ENCODE measurements around the gene TRAP1.
A peak's percentile ranks its signal among the peaks of the same experiment; 100 is the strongest.
"Not testable (repeated sequence)": the region's sequence is repeated elsewhere in the genome, so short reads cannot be mapped to it uniquely, and the experiment has no call there.

Gene TRAP1

GRCh38 chr16:3736116-3736515, 18.8 kb upstream of the TRAP1 start:
- ATAC-seq: no peak
- no peak for DNase-seq

DNA sequence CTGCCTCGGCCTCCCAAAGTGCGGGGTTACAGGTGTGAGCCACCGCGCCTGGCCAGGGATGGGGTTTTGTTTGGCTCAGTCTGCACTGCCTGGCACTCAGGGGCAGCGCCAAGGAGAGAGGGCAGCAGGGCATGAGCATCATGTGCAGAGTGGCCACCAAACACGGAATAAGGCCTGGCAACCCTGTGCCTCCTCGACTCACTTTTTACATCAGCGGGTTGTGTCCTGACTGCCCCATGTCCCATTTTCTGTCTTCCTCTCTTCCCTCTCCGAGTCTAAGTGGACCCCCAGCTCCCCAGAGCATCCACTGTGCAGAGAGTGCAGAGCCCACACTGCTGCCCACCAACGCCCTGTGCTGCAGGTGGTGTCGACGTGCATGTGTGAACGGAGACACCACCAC, 18.2 kb upstream of the TRAP1 start:
- no peak for ATAC-seq

DNA sequence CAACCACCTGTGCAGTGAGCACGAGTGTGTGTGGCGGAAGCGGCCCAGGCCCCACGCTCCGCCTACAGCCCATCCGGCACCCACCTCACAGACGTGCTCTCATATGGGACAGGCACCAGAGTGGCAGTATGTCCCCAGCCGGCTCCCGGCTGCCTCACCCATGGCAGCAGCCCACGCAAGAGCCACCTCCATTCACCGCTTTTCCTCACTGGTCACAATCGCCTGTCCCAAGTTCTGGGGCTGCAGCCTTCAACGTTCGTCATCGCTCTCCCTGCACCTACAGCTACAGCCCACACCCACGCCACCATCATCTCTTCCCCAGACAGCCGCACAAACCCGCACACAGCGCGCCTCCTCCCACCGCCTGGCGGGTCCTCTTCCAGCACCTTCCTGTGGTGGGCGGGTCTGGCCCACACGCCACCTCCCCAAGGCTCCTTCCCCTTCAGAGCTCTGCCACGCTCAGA, 17.5 kb upstream of the TRAP1 start:
- ATAC-seq (no peak), DNase-seq (no peak)

More for the DNA sequence above, 18.2 kb upstream of the TRAP1 start:
- no peak for DNase-seq

GRCh38 chr16:3734084-3734757, 16.9 kb upstream of the TRAP1 start:
- DNase-seq (no peak), ATAC-seq (no peak)

- ATAC-seq: no peak
- no peak for DNase-seq
Observed at GRCh38 chr16:3732171-3732570, 14.8 kb upstream of the TRAP1 start.

GRCh38 chr16:3731126-3731935, 14.0 kb upstream of the TRAP1 start:
- no peak for ATAC-seq
- no peak for DNase-seq

DNA sequence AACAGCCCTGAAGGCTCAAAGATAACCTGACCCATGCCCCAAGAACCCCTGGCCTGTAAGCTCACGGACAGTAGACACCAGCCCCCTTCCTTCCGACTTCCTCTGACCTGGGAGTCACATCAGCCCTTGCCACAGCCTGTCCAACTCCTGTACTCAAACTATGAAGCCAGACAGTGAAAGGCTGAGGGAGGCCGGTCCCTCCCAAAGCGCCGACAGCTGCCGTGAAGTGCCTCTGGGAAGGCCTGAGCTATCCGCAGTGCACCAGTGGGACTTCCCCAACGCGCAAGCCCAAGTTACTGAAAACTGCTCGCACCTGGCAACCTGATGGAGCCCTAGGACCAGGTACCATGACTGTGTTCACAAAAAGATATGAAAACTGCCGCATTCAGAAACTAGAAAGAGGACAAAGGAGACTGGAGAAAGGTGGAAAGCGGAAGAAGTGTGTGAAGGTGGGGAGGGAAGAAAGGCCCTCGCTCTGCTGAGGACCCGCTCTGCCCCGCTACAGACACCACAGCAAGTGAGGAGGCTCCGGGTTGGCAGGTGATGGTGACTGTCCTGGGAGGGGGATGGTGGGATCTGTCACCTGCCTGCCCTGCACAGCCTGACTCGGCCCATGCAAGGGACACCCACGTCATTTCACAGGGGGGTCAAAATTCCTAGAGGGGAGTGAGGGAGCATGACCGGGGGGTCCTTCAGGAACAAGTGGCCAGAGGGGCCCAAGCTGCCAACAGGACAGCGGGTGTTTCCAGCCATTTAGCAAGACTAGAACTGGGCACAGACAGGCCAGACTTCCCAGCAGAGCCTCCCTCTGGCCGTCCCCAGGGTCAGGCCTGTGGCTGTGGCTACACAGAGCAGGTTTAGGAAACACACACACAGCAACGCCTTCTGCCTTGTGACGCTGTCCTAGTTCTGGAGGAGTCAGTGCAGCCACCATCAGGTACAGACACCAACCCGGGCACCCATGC, 13.1 kb upstream of the TRAP1 start:
- ATAC-seq: no peak
- no peak for DNase-seq

- no peak for DNase-seq
- no peak for ATAC-seq
Observed at GRCh38 chr16:3729161-3730112, 12.1 kb upstream of the TRAP1 start.

DNA sequence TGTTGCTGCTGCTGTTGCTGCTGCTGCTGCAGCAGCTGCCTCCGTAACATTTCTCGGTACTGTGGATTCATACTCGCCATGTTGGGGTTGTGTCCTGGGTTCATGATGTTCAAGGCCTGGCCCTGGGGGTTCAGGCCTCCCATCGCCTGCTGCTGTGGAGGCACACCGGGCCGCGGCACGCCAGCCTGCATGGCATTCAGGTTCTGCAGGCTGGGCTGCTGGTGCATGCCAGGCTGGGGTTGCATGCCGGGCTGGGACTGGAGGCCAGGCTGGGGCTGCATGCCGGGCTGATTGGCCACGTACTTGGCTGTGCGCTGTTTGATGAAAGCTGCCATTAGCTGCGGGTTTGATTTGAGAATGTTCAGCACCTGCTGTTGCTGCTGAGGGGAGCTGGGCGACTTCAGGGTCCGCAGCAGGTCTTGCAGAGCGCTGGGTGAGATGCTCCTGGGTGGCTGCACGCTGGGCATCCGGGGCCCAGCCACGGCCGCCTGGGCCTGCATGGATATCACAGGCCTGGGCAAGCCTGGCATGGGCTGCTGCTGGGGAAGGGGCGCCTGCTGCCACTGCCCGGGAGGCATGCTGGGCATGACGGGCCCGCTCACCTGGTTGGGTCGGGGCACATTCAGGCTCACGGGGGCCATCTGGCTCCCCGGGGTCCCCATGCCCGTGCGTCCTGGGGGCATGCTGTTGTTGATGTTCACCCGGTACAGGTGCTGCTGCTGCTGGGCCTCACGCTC, 11.3 kb upstream of the TRAP1 start:
- no peak for ATAC-seq
- no peak for DNase-seq

DNA sequence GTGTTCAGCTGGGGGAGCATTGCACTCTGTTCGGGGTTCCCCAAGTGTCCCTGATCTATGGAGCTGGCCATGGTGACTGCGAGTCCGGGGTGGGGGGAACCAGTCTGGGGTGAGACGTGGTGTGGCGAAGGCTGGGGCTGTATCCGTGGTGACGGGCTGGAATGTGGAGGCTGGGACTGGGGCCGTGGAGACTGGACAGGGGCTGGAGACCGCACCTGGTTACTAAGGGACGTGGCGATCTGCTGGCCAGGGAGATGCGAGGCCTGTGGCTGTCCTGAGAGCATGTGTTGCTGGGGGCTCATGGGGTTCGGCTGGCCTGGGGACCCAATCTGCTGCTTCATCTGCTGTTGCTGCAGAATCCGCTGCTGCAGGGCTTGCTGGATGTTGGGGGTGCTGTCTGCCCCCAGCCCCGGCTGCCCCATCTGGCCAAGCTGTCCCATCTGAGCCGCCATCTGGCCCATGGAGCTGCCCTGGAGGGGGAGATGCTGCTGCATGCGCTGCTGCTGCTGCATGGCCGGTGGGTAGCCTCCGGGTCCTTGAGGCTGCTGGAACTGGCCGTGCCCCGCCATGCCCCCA, 10.6 kb upstream of the TRAP1 start:
- ATAC-seq (no peak), DNase-seq (no peak)

GRCh38 chr16:3726021-3726687, 8.8 kb upstream of the TRAP1 start:
- ATAC-seq (no peak), DNase-seq (no peak)

DNA sequence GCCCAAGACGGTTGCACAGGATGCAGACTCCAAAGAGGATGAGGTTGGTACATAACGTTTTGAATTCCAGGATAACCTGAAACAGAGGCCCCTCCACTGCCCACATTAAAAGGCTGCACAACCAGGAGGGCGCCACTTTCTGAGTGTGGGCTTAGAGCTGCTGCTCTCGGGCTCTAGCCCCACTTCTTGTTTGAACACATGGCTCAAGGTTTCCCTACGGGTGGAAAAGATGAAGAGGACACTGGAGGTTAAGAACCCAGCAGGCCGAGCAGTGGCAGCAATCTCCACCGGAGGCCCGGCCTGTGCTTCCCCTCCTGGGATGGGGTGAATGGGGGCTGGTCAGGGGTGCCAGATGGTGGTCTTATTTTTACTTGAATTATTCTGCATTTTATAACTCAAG, 8.0 kb upstream of the TRAP1 start:
- DNase-seq (no peak), ATAC-seq (no peak)

DNA sequence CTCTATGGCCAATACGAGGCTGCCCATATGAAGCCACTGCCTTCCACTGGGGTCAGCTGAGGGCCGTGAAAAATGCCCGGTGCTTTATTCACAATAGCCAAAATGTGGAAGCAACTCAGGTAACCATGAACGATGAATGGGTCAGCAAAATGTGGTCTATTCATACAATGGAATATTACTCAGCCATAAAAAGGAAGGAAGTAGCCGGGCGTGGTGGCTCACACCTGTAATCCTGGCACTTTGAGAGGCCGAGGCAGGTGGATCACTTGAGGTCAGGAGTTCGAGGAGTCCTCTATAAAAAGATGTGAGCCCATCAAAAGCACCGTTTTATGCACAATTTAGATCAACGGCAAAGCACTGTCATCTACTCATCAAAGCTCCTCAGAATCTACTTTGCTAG, 5.2 kb upstream of the TRAP1 start:
- no peak for ATAC-seq
- no peak for DNase-seq

- ATAC-seq (no peak), DNase-seq (no peak)
Observed at GRCh38 chr16:3720418-3720817, 3.1 kb upstream of the TRAP1 start.

- DNase-seq: no peak
Observed at GRCh38 chr16:3718628-3719027, 1.3 kb upstream of the TRAP1 start.

GRCh38 chr16:3718019-3718391, 681 bp upstream of the TRAP1 start:
- DNase-seq (no peak), ATAC-seq (no peak)

More at GRCh38 chr16:3718628-3719027, 1.3 kb upstream of the TRAP1 start:
- no peak for ATAC-seq

GRCh38 chr16:3716831-3717234, 491 bp downstream of the TRAP1 start:
- ATAC-seq: peak; percentile 25
- peak; percentile 55 for DNase-seq

DNA sequence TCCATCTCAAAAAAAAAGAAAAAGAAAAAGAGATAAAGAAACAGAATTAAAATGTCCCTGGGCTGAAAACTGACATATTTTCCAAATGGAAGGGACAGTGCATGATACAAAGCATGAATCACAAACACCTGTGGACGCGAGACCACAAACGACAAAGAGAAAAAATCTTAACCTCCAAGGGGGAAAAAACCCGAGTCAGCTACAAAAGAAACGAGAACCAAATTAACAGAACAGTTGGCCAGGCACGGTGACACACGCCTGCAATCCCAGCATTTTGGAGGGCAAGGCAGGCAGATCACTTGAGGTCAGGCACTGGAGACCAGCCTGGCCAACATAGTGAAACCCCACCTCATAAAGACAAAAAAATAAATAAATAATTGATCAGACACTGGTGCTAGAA, 1.9 kb downstream of the TRAP1 start:
- no peak for ATAC-seq

GRCh38 chr16:3714378-3714777, 2.9 kb downstream of the TRAP1 start:
- not testable (repeated sequence) for DNase-seq, ATAC-seq

More for the DNA sequence above, 1.9 kb downstream of the TRAP1 start:
- no peak for DNase-seq

Data from stimulated activated naive CD8-positive, alpha-beta T cell treated with anti-CD3 and anti-CD28 coated beads, Interleukin-15, Interleukin-2, amounts not matched to agents 100 U/mL and 50 U/mL, for 24 hours (primary cell).